Smooth muscle cell (in vitro differentiated cells): Measurements from ENCODE around the gene DPP4. TPM values are rescaled to one million over a fixed set of nuclear protein-coding genes. Genes with fewer than 3 reads are reported as not detected.

Experiments used
- DNase-seq: peaks from one replicate; lab custom pipeline; 2025; ENCODE audit not compliant: unreplicated experiment; lab: John Stamatoyannopoulos, UW
- H2AFZ ChIP-seq: fragments of 200-600 bp; sonication (generic); 2 replicates; pipeline ENCODE4 v1.6.0; 2016; ENCODE audit warnings: antibody characterized with exemption, low read depth, mild to moderate bottlenecking
- H3F3A ChIP-seq: fragments of 200-600 bp; sonication (generic); 2 replicates; pipeline ENCODE4 v1.6.0; 2017; ENCODE audit warnings: antibody characterized with exemption, low read depth
- H3K27ac ChIP-seq: fragments of 200-600 bp; sonication (generic); 2 replicates; pipeline ENCODE4 v1.5.1; 2016; ENCODE audit warnings: low read depth, mild to moderate bottlenecking
- H3K27me3 ChIP-seq: fragments of 200-600 bp; sonication (generic); 2 replicates; pipeline ENCODE4 v1.6.1; 2016; ENCODE audit warnings: low read depth, mild to moderate bottlenecking
- H3K36me3 ChIP-seq: fragments of 200-600 bp; sonication (generic); 2 replicates; pipeline ENCODE4 v1.5.1; 2016; ENCODE audit warnings: low read depth
- H3K4me1 ChIP-seq: fragments of 200-600 bp; sonication (generic); 2 replicates; pipeline ENCODE4 v1.5.1; 2016; ENCODE audit warnings: low read depth
- H3K4me2 ChIP-seq: fragments of 200-600 bp; sonication (generic); 2 replicates; pipeline ENCODE4 v1.6.0; 2016; ENCODE audit warnings: mild to moderate bottlenecking
- H3K4me3 ChIP-seq: fragments of 200-600 bp; sonication (generic); 2 replicates; pipeline ENCODE4 v1.5.1; 2016; ENCODE audit warnings: mild to moderate bottlenecking
- H3K79me2 ChIP-seq: fragments of 200-600 bp; sonication (generic); 2 replicates; pipeline ENCODE4 v1.6.0; 2016; ENCODE audit warnings: low read depth, mild to moderate bottlenecking
- H3K9ac ChIP-seq: fragments of 200-600 bp; sonication (generic); 2 replicates; pipeline ENCODE4 v1.6.0; 2016; ENCODE audit warnings: low read depth
- H3K9me3 ChIP-seq: fragments of 200-600 bp; sonication (generic); replicated peaks from 2 replicates; pipeline ENCODE4 v1.5.1; 2016; ENCODE audit warnings: low read depth
- H4K20me1 ChIP-seq: fragments of 200-600 bp; sonication (generic); 2 replicates; pipeline ENCODE4 v1.6.0; 2016; ENCODE audit warnings: low read depth
- CTCF ChIP-seq: fragments of 200-600 bp; sonication (generic); IDR thresholded peaks from 2 replicates; pipeline ENCODE4 v1.5.1; 2017; ENCODE audit warnings: borderline replicate concordance, mild to moderate bottlenecking, antibody characterized with exemption; ENCODE audit not compliant: insufficient read depth, poor library complexity, severe bottlenecking
- WGBS: methylation state at CpG from one replicate; pipeline ENCODE4 v1.1.7; 2016; ENCODE audit warnings: low lambda C conversion rate; 5-methylcytosine and 5-hydroxymethylcytosine counted together
- polyA plus RNA-seq: library from polyadenylated mRNA; unstranded; fragments of >200 nt; fragmentation: Nextera tagmentation; extraction: Ambion mirVana; gene quantifications from 2 replicates; pipeline ENCODE4 v1.2.1, GENCODE V29; 2016
- total RNA-seq: library from RNA; depleted of rRNA; stranded (reverse); fragments of >200 nt; gene quantifications from 2 replicates; pipeline ENCODE4 v1.2.3, GENCODE V29; 2014

The DPP4 gene
- total and polyA plus RNA-seq, 2 experiments from 2014 or later, result 17.6 to 32.0 TPM

DNA sequence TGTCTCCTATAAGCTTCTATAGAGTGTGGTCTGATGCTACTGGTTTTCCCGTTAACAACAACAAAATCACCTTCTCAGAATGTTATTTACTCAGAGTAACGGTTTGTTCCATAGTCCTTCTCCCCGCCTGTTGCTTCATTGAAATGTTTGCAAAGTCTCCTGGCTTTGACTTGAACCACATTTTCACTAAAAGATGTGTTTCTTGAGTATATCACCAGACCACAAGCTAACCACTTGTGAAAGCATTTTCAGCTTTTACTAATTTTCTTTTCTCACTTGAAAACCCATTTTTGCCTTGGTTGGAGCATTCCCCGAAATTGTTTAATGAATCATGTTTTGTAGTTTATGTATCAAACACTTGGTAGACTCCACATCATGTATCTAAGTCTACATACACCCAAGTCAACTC is 121.2 kb downstream of the DPP4 start:
- H3K27me3 ChIP-seq, result peaks cover 71% of the 10 kb centered on the region
- H3K36me3 ChIP-seq, result no peaks in the 10 kb centered on the region
- no peaks in the 10 kb centered on the region for H3K79me2 ChIP-seq
- WGBS, result 77% methylated on average over 4 of the region's 4 CpGs
- no peak overlapping the region for H3K9ac ChIP-seq
- H2AFZ ChIP-seq, result no peak overlapping the region
- DNase-seq, result no peak
- no peaks in the 10 kb centered on the region for H3F3A ChIP-seq
- no peak overlapping the region for H3K4me3 ChIP-seq
- H3K4me1 ChIP-seq, result no peaks in the 10 kb centered on the region
- H4K20me1 ChIP-seq, result no peaks in the 10 kb centered on the region
- H3K4me2 ChIP-seq, result no peak overlapping the region
- no peaks in the 10 kb centered on the region for H3K9me3 ChIP-seq
- TF ChIP-seq CTCF, result no peak
- H3K27ac ChIP-seq, result no peak overlapping the region

- Histone ChIP-seq H3K36me3 (no peaks in the 10 kb centered on the region), H3K27ac (no peak overlapping the region), H2AFZ (no peak overlapping the region), H3K79me2 (no peaks in the 10 kb centered on the region), H4K20me1 (no peaks in the 10 kb centered on the region), H3K27me3 (peaks cover 54% of the 10 kb centered on the region), H3K9ac (no peak overlapping the region), H3K4me2 (no peak overlapping the region), H3K4me1 (no peaks in the 10 kb centered on the region), H3K4me3 (no peak overlapping the region), H3F3A (no peaks in the 10 kb centered on the region), H3K9me3 (no peaks in the 10 kb centered on the region)
- no peak for TF ChIP-seq CTCF
- no peak for DNase-seq
- WGBS, result 40% methylated on average over 5 of the region's 5 CpGs
Measured at GRCh38 chr2:161947836-161948235, 126.2 kb downstream of the DPP4 start.

GRCh38 chr2:161947406-161947805 is 126.6 kb downstream of the DPP4 start:
- WGBS, result 66% methylated on average over 3 of the region's 3 CpGs
- Histone ChIP-seq H3K4me1 (no peaks in the 10 kb centered on the region), H4K20me1 (no peaks in the 10 kb centered on the region), H3K4me2 (no peak overlapping the region), H3K9me3 (no peaks in the 10 kb centered on the region), H2AFZ (no peak overlapping the region), H3F3A (no peaks in the 10 kb centered on the region), H3K79me2 (no peaks in the 10 kb centered on the region), H3K9ac (no peak overlapping the region), H3K27me3 (peaks cover 58% of the 10 kb centered on the region), H3K36me3 (no peaks in the 10 kb centered on the region), H3K4me3 (no peak overlapping the region), H3K27ac (no peak overlapping the region)
- no peak for DNase-seq
- TF ChIP-seq CTCF, result no peak

GRCh38 chr2:161946489-161947107 is 127.4 kb downstream of the DPP4 start:
- no peaks in the 10 kb centered on the region for H4K20me1 ChIP-seq
- no peaks in the 10 kb centered on the region for H3F3A ChIP-seq
- peak; percentile 64 for TF ChIP-seq CTCF
- no peak overlapping the region for H3K4me2 ChIP-seq
- no peaks in the 10 kb centered on the region for H3K4me1 ChIP-seq
- H3K9ac ChIP-seq, result no peak overlapping the region
- no peak for DNase-seq
- no peaks in the 10 kb centered on the region for H3K79me2 ChIP-seq
- no peak overlapping the region for H3K4me3 ChIP-seq
- H3K27ac ChIP-seq, result no peak overlapping the region
- H3K9me3 ChIP-seq, result no peaks in the 10 kb centered on the region
- 11% methylated on average over 3 of the region's 3 CpGs for WGBS
- no peaks in the 10 kb centered on the region for H3K36me3 ChIP-seq
- H3K27me3 ChIP-seq, result peaks cover 64% of the 10 kb centered on the region
- H2AFZ ChIP-seq, result no peak overlapping the region
